Fibroblast of lung (primary cell): ENCODE measurements around the gene CLIC5. TPM values are rescaled to one million over a fixed set of nuclear protein-coding genes. Genes with fewer than 3 reads are reported as not detected.

ENCODE experiments used
- DNase-seq, 2 donors: peaks; one replicate each; pipeline versions ENCODE4 v3.0.0 to v3.0.0-alpha.2; 2010; ENCODE audit warnings: low read depth in 2 of 2
- H2AFZ ChIP-seq: 2 replicates; pipeline ENCODE4 v1.5.1; 2012; ENCODE audit warnings: low read length, control low read depth, inconsistent platforms
- H3K27ac ChIP-seq: 2 replicates; pipeline ENCODE4 v1.5.1; 2011; ENCODE audit warnings: low read length, control low read depth; ENCODE audit not compliant: insufficient read depth
- H3K27me3 ChIP-seq: 2 replicates; pipeline ENCODE4 v1.5.1; 2011; ENCODE audit warnings: mild to moderate bottlenecking, low read length; ENCODE audit not compliant: control insufficient read depth, insufficient read depth
- H3K36me3 ChIP-seq: 2 replicates; pipeline ENCODE4 v1.5.1; 2011; ENCODE audit warnings: low read length; ENCODE audit not compliant: control insufficient read depth, insufficient read depth
- H3K4me1 ChIP-seq: 2 replicates; pipeline ENCODE4 v1.5.1; 2011; ENCODE audit warnings: low read length; ENCODE audit not compliant: control insufficient read depth, insufficient read depth; ENCODE audit errors: extremely low read depth
- H3K4me2 ChIP-seq: 2 replicates; pipeline ENCODE4 v1.5.1; 2011; ENCODE audit warnings: low read length, control low read depth; ENCODE audit not compliant: insufficient read depth; ENCODE audit errors: extremely low read depth
- H3K4me3 ChIP-seq, 4 experiments: fragments of 200-600 bp in 1 of 4; sonication (generic) in 1 of 4; replicated peaks in 1 of 4; 2 replicates each; pipeline ENCODE4 v1.5.1; 2011 to 2016; ENCODE audit warnings: low read length in 4 of 4, low read depth in 3 of 4, mild to moderate bottlenecking in 3 of 4, control low read depth in 2 of 4, inconsistent platforms in 1 of 4, mixed read lengths in 1 of 4; ENCODE audit not compliant: insufficient read depth in 1 of 4; ENCODE audit errors: control extremely low read depth in 1 of 4
- H3K79me2 ChIP-seq: 2 replicates; pipeline ENCODE4 v1.5.1; 2012; ENCODE audit warnings: mild to moderate bottlenecking, low read length, inconsistent platforms; ENCODE audit not compliant: control insufficient read depth, insufficient read depth
- H3K9ac ChIP-seq: 2 replicates; pipeline ENCODE4 v1.5.1; 2011; ENCODE audit warnings: mild to moderate bottlenecking, low read length, control low read depth; ENCODE audit not compliant: insufficient read depth
- H3K9me3 ChIP-seq: 2 replicates; pipeline ENCODE4 v1.5.1; 2012; ENCODE audit warnings: low read depth, low read length; ENCODE audit not compliant: control insufficient read depth, insufficient read depth
- H4K20me1 ChIP-seq: 2 replicates; pipeline ENCODE4 v1.5.1; 2011; ENCODE audit warnings: low read length; ENCODE audit not compliant: control insufficient read depth, insufficient read depth; ENCODE audit errors: extremely low read depth
- CTCF ChIP-seq, 2 donors: IDR thresholded peaks in 1 of 2; conservative IDR thresholded peaks in 1 of 2; 1 replicate in 1 of 2; 2 replicates in 1 of 2; pipeline ENCODE4 v1.5.1; 2011 to 2012; ENCODE audit warnings: low read length in 2 of 2, control low read depth in 1 of 2, inconsistent platforms in 1 of 2, low read depth in 1 of 2, mild to moderate bottlenecking in 1 of 2
- EZH2 ChIP-seq: IDR thresholded peaks from 2 replicates; pipeline ENCODE4 v1.5.1; 2012; ENCODE audit warnings: low read length, control low read depth, mild to moderate bottlenecking; ENCODE audit errors: missing control alignments
- polyA plus RNA-seq, 2 donors: library from polyadenylated mRNA; depleted of rRNA in 1 of 2; stranded (reverse) in 1 of 2; unstranded in 1 of 2; fragments of >200 nt; gene quantifications; 2 replicates each; pipeline ENCODE4 v1.2.1, GENCODE V29; 2011 to 2012; ENCODE audit warnings: missing spikeins in 1 of 2
- total RNA-seq: library from RNA; depleted of rRNA; stranded (reverse); fragments of >200 nt; gene quantifications from 2 replicates; pipeline ENCODE4 v1.2.1, GENCODE V29; 2014

CLIC5 gene
- total and polyA plus RNA-seq, 2 donors (not counting 1 experiment from before 2014, with no cell fraction given), result 0.03 TPM; not detected in 1

- Histone ChIP-seq H3K9ac (no peak overlapping the region), H3K9me3 (no peaks in the 10 kb centered on the region), H4K20me1 (no peaks in the 10 kb centered on the region), H3K4me1 (peaks cover 2% of the 10 kb centered on the region), H2AFZ (no peak overlapping the region), H3K36me3 (no peaks in the 10 kb centered on the region), H3K4me3 (no peak overlapping the region), H3K27ac (no peak overlapping the region), H3K27me3 (peaks cover 2% of the 10 kb centered on the region), H3K79me2 (no peaks in the 10 kb centered on the region), H3K4me2 (no peak overlapping the region)
- TF ChIP-seq CTCF (conservative IDR thresholded peaks at IDR 0.05 in 1 of 2, IDR thresholded peaks at IDR 0.05 in 1 of 2; ENCODE audit: low read depth in 1 of 2, low read length in 2 of 2) (no peak), EZH2 (no peak)
- DNase-seq, result peak; percentile 48 to 55
These were observed 68.8 kb downstream of the CLIC5 start for GRCh38 chr6:45946887-45947286.

GRCh38 chr6:45946352-45946751, 69.3 kb downstream of the CLIC5 start:
- H3K36me3 ChIP-seq, result no peaks in the 10 kb centered on the region
- no peak overlapping the region for H3K4me2 ChIP-seq
- peaks cover 2% of the 10 kb centered on the region for H3K4me1 ChIP-seq
- H3K9me3 ChIP-seq, result no peaks in the 10 kb centered on the region
- H3K27ac ChIP-seq, result no peak overlapping the region
- no peaks in the 10 kb centered on the region for H3K79me2 ChIP-seq
- no peaks in the 10 kb centered on the region for H4K20me1 ChIP-seq
- no peak overlapping the region for H2AFZ ChIP-seq
- peaks cover 2% of the 10 kb centered on the region for H3K27me3 ChIP-seq
- TF ChIP-seq CTCF (conservative IDR thresholded peaks at IDR 0.05 in 1 of 2, IDR thresholded peaks at IDR 0.05 in 1 of 2; ENCODE audit: low read depth in 1 of 2, low read length in 2 of 2) (peak; percentile 64 to 69), EZH2 (no peak)
- H3K4me3 ChIP-seq, result no peak overlapping the region
- no peak overlapping the region for H3K9ac ChIP-seq
- peak; percentile 73 to 90 for DNase-seq

GRCh38 chr6:45942953-45943352, 72.7 kb downstream of the CLIC5 start:
- no peaks in the 10 kb centered on the region for H3K36me3 ChIP-seq
- TF ChIP-seq EZH2 (no peak), CTCF (conservative IDR thresholded peaks at IDR 0.05 in 1 of 2, IDR thresholded peaks at IDR 0.05 in 1 of 2; ENCODE audit: low read depth in 1 of 2, low read length in 2 of 2) (no peak)
- no peaks in the 10 kb centered on the region for H3K9me3 ChIP-seq
- H3K4me1 ChIP-seq, result peaks cover 2% of the 10 kb centered on the region
- no peak overlapping the region for H3K27ac ChIP-seq
- no peaks in the 10 kb centered on the region for H4K20me1 ChIP-seq
- no peak overlapping the region for H2AFZ ChIP-seq
- H3K79me2 ChIP-seq, result no peaks in the 10 kb centered on the region
- no peak overlapping the region for H3K4me2 ChIP-seq
- H3K9ac ChIP-seq, result no peak overlapping the region
- no peak overlapping the region for H3K4me3 ChIP-seq
- no peaks in the 10 kb centered on the region for H3K27me3 ChIP-seq
- no peak for DNase-seq
